Kidney glomerular epithelial cell (primary cell): Measurements from ENCODE around the gene CFAP20DC.
"Not testable (repeated sequence)": the region's sequence is repeated elsewhere in the genome, so short reads cannot be mapped to it uniquely, and the experiment has no call there.

ENCODE experiments used
- DNase-seq: peaks from one replicate; lab custom pipeline; 2025; lab: John Stamatoyannopoulos, UW

Gene CFAP20DC

DNA sequence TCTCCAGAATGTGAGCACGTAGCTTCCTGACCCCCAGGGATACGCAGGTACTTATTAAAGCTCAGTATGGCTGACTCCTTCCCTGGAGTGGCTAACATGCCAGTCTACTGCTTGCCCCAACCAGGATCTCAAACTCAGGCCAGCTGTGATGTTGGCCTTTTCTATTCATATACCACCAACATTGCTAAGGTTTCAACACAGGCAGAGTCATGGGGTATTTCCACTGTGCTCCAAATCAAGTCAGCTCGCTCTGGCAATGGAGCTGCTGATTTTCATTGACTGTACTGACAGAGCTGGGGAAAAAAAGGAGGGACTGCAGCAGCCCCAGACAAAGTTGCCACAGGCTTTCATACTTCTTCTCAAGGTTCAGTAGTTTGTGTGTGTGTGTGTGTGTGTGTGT, 87.0 kb downstream of the CFAP20DC start:
- DNase-seq = no peak

DNA sequence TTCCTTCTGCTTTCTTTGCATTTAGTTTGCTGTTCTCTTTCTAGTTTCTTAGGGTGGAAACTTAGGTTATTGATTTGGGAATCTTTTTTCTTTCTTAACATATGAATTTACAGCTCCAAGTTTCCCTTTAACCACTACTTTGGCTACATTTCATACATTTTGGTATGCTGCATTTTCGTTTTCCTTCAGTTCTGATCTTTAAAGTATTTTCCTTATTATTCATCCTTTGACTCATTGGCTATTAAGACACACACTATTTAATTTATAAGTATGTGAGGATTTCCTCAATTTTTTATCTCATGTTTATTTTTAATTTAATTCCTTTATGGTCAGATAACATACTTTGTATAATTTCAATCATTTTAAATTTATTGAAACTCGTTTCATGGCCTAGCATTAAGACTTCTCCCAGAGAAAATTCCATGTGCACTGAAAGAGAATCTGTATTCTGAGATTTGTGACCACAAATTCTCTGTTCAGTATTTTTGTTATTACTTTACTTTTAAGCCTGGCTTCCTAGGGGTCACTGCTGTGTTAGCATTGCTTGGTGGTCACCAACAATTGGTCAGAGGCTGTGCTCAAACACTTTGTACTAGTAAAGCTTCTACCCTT, 87.7 kb downstream of the CFAP20DC start:
- DNase-seq = no peak

DNA sequence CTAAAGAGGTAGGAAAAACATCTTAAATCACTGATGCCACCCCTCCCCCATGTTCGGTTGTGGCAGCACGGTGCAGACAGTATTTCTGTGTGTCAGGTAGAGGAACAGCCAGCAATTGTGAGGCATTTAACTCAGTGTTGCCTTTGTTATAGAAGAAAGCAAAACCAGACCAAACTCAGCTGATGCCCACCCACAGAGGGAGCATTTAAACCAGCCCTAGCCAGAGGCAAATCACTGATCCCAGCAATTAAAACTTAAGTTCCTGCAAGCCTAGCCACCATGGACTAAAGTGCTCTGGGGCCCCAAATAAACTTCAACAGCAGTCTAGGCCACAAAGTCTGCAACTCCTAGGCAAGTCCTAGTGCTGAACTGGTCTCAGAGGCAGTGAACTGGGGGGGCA, 94.5 kb downstream of the CFAP20DC start:
- no peak for DNase-seq

DNA sequence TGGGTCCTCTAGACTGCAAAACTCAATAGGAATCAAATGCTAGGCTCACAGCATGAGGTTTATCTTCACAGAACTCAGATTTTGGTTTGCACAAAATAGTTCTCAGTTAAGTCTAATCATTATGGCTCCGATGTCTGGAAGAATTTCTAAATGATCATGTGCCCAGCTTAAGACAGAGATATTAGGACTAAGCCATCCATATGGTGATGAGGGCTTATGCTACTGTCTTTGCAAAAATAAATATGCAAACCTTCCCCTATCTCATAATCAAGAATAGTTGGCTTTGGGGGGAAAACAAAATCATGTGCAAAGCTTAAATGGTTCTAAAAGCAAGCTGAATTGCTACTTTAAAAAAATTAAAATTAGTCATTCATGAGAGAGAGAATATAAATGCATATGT, 96.5 kb downstream of the CFAP20DC start:
- DNase-seq = no peak

DNA sequence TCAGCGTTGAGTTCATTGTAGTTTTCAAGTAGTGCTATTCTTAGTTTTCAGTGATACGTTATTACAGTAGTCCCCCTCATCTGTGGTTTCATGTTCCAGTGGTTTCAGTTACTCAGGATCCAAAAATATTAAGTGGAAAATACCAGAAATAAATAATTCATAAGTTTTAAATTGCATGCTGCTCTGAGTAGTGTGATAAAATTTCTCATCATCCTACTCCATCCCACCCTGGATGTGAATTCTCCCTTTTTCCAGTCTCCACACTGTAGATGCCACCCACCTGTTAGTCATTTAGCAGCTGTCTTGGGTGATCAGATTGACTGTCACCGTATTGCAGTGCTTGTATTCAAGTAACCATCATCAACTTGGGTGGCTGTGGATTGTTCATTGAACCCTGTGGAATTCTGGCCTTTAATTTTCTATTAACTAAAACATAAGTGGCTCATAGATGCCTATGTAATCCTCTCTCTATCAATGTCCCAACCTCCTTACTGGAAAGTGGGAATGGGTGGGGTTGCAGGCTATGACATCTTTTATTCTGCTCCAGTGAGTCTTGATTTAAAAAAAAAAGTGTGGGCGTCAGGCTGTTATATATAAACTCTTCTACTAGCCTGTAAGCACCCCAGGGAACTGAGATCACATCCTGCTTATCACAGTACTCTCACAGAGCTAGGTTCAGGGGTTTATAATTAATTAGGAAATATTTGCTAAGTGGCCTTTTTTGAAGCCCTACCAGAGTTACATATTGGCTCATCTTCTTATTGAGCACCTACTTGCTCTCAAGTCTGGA, 97.5 kb downstream of the CFAP20DC start:
- DNase-seq = peak; percentile 84

DNA sequence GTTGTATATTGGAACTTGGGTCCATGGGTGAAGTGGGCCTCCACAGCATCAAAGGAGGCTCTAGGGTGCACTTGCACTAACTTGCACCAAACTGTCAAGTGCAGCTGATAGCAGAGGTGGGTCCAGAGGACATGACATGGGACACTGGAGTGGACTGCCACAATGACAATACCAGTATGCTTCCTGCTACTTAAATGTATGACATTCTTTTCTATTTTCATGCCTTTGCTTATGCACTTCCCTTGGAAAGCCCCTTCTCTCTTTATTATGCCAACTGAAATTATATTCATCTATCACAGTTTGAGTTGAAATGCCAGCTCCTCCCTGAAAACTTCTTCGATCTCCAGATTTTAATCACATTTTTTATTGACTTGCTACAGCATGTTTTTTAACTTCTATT, 101.8 kb downstream of the CFAP20DC start:
- no peak for DNase-seq

DNA sequence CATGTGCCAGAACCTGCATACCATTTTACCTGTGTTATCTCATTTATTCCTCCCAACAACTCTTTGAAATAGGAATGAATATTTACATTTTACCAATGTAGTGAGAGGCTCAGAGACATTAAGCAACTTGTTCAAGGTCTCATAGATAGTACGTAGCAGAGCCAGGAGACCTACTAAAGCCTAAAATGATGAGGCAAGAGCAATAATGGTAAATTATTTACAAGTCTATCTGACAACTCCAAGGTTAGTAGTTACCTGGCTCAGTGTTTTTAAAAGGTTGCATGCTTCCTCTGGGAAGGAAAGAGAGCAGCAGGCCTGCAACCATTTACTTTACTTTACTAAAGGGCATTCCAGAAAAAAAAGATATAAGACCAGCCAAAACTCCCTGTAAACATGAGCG, 103.0 kb downstream of the CFAP20DC start:
- DNase-seq = no peak

DNA sequence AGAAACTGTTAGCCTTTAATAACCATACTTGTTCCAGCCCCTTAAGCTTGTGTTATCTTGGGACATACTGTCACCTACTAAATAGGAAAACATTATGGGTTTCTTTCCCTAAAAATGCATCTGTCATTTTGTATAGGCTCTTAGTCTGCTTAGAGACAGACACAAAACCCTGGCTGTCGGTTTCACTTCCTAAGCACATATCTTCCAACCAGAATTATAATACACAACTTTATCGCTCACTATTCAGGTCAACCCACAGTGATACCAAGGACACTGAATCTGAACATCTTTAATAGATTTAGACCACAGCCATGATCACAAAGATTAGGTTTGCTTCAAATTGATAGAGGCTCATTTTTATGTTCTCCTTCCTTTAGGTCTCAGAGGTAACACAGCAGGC, 111.8 kb downstream of the CFAP20DC start:
- DNase-seq = no peak

DNA sequence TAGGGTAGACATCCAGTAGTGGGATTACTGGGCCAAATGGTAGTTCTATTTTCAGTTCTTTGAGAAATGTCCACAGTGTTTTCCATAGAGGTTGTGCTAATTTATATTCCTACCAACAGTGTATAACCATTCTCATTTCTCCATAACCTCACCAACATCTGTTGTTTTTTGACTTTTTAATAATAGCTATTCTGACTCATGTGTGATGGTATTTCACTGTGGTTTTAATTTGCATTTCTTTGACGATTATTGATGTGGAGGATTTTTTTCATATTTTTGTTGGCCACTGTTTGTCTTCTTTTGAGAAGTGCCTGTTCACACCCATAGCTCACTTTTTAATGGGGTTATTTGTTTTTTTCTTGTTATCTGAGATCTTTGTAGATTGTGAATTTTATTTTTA, 125.2 kb downstream of the CFAP20DC start:
- no peak for DNase-seq

DNA sequence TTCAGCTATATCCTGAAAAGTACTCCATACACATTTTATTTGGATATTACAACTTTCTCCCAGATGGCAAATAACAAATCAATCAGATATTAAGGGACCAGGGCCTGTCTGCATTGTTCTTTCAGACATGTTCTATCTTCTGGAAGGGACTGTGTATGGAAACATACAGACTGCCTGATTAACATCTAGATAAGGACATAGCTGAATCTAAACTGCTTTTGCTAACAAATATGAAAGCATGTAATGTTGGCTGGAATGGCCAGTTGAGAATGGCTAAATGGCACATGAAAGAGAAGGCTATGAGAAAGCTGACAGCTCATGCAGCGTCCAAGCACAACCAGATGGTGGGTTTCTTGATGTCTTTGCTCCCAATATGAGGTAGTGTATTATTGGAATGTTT, 149.4 kb downstream of the CFAP20DC start:
- no peak for DNase-seq

DNA sequence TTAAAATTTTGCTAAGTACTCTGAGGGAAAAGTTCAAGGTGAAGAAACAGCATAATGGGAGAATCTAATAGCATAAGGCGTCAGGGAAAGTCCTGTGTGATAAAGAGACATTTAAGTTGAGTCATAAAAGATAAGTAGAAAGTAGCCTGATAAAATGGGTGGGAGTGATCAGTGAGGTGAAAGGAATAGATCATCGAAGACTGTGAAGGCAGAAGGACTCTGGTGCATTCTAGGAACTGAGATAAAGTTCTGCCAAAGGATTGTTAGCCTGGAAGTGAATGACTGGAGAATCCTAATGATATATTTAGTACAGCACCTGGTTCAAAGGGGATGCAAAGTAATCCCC, 149.9 kb downstream of the CFAP20DC start:
- no peak for DNase-seq

DNA sequence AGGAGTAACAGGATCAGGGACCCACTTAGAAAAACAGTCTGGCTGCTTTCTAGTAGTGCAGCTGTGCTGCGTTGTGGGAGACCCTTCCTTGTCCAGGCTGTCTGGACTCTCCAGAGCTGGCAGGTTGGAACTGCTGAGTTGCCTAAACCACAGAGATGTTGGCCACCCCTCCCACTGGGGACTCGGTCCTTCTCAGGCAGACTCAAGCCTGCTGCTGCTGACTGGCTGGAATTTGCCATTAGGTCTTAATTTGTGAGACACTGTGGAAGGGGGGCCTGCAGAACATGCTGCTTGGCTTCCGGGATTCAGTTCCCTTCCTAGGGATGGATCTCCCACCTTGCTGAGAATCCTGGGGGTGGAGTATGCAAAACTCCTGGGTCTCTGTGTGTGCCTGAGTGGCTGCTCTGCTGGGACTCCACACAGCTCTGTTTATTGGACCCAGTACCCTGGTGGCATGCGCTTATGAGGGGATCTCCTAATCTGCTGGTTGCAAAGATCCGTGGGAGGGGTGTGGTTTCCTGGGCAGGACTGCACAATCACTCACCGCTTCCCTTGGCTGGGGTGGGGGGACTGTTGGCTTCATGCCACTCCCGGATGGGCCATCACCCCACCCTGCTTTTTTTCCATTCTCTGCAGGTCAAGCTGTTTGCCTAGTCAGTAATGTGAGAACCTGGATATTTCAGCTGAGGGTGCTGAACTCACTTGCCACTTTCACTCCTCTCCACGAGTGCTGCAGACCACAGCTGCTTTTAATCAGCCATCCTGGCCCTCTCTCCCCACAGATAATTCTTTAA, 150.5 kb downstream of the CFAP20DC start:
- no peak for DNase-seq

DNA sequence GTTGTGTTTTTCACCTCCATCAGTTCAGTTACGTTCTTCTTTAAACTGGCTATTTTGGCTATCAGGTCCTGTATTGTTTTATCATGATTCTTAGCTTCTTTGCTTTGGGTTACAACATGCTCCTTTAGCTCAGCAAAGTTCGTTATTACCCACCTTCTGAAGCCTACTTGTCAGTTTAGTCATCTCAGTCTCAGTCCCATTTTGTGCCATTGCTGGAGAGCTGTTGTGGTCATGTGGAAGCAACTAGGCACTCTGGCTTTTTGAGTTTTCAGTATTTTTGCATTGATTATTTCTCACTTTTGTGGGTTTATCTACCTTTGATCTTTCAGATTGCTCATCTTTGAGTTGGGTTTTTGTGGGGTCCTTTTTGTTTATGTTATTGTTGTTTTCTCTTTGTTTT, 151.3 kb downstream of the CFAP20DC start:
- DNase-seq = no peak

DNA sequence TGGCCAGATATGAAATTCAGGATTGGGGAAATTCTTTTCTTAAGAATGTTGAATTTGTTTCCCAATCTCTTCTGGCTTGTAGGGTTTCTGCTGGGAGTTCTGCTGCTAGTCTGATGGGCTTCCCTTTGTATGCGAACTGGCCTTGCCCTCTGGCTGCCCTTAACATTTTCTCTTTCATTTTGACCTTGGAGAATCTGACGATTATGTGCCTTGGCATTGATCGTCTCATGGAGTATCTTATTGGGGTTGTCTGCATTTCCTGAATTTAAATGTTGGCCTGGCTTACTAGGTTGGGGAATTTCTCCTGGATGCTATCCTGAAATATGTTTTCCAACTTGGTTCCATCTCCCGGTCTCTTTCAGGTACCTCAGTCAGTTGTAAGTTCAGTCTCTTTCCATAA, 152.2 kb downstream of the CFAP20DC start:
- DNase-seq = no peak

DNA sequence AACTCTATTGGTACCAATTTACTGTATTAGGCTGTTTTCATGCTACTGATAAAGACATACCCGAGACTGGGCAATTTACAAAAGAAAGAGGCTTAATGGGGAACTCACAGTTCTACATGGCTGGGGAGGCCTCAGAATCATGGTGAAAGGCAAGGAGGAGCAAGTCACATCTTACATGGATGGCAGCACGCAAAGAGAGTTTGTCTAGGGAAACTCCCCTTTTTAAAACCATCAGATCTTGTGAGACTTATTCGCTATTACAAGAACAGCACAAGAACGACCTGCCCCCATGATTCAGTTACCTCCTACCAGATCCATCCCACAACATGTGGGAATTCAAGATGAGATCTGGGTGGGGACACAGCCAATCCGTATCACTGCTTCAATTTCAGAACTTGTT, 154.1 kb downstream of the CFAP20DC start:
- not testable (repeated sequence) for DNase-seq

DNA sequence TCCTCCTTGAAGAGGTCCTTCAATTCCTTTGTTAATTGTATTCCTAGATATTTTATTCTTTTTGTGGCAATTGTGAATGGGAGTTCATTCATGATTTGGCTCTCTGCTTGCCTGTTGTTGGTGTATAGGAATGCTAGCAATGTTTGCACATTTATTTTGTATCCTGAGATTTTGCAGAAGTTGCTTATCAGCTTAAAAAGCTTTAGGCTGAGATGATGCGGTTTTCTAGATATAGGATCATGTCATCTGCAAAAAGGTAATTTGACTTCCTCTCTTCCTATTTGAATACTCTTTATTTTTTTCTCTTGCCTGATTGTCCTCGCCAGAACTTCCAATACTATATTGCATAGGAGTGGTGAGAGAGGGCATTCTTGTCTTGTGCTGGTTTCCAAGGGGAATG, 157.3 kb downstream of the CFAP20DC start:
- not testable (repeated sequence) for DNase-seq

DNA sequence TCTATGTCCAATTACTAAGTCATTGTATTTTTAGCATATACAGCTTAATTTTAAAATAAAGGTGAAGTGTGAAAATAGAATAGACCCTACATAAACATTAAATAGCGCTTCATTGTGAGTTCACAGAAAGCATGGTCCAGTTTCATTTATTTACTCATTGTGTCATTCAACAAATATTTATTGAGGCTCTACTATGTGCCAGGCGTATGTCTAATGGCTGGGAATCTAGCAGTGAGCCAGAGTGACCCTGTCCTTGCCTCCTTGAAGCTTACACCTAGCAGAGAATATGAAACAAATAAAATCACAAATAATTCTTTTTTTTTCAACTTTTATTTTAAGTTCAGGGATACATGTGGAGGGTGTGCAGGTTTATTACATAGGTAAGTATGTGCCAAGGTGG, 161.7 kb downstream of the CFAP20DC start:
- no peak for DNase-seq

DNA sequence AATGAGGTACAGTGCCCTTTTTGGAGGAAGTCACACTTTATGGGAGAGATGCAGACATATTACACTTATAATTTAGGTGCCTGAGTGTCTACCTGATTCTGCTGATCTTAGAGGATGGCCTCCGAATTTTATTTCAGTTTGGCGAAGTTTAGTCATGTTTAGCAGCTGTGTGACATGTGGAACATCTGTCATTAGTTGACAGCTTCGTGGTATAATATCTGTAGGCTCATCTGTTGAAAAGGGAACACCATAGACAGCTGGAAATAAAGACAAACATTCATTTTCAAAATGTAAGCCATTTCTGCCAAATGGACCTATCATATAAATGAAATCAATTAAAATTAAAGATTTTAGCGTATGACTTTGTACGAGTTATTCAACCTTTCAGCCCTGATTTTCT, 165.4 kb downstream of the CFAP20DC start:
- DNase-seq = no peak

DNA sequence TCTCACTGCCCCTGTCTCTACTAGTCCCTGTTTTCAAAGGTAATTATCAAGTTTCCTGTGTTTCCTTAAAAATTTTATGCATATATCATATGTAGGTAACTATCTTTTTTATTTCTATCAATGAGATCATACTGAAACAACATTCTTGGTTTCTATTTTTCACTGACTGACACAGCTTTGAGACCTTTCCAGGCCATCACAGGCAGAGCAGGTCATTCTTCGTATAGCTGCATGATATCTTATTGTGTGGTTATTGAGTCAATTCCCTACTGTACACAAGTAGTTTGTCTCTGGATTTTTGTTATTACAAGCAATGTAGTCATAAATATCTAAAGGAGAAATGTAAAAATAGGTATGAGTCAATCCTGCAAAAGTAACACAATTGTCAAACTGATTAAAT, 169.6 kb downstream of the CFAP20DC start:
- DNase-seq = no peak

DNA sequence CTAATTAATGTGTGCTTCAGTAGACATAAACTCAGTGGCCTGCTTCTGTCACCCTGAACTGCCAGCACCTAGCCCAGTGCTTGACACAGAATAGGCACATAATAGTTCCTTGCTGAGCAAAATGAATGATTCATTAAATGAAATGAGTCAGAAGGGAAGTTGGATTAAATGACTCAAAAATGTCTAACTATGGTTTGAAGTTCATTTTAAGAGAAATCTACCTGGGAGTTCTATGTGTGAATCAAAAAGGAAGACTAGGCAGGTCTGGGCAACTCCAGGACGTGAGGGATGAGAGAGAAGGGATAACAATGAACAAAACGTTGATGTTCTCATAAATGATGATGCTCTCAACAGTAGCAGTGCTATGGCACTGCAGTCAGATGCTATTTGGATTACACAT, 175.0 kb downstream of the CFAP20DC start:
- no peak for DNase-seq

DNA sequence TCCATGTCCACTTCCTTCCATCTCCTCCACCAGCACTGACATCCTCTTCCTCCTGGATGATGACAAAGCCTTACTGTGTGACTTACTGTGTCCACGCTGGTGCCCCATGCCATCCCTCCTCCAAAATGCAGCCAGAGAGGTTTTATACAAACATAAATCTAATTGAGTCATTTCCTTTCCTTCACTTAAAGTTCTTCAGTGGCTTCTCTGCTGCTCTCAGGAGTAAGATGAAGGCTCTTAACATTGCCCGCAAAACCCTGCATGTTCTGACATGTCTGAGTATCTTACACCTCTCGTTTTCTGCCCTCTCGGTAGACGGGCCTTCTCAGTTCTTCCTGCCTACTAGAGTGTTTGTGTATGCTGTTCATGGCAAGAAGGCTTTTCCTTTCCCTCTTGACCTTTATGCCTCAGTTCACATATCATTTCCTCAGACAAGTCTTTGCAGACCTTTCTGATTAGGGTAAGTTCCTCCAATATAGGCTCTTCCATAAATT, 175.5 kb downstream of the CFAP20DC start:
- DNase-seq = no peak

DNA sequence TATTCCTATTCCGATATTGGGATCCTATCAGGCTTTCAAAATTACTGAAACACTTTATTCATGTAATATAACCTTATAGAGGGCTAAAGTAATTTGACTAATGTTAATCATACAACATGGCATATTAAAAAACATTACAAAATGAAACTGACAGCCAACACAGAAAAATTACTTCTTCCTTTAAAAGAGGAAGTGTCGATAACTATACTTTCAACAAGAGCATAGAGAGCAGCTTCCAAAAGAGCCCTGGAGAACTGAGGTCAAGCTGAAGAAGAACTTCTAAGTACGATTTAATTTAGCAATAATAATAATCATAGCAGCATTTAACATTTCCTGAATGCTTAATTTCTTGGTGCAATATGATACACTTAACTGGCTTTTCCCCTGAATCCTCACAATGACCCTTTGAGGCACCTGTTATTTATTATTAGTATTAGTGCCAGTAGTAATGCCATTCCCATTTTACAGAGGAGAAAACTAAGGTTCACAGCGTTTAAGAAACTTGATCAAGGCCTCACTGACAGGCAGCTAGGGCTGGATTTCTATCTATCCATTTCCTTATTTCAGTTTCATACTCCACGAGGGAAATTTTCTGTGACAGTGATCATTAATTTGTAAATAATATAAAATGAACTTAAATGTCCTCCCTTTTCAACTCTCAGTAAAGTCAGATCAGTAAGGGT, 181.6 kb downstream of the CFAP20DC start:
- no peak for DNase-seq

DNA sequence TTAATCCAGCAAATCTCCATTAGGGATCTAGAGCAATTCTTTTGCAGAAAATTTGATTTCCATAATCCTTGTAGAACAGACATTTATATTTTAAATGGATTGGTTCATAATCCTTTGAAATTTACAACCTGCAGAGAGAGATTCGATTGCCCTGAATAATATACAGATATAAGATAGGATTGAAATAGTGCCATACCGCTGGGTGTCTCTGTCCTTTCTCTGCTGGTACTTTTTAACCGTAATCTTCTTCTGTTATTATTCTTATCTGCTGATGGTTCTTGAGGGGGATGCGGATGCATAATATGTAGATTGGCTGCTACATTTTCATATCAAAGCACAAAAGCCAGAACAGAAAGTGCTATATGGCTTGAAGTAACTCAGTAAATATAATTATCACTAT, 182.2 kb downstream of the CFAP20DC start:
- no peak for DNase-seq
